Colonic mucosa (tissue), 4 donors: ENCODE measurements around the gene PTPRN2. TPM values are rescaled to one million over a fixed set of nuclear protein-coding genes. Genes with fewer than 3 reads are reported as not detected.

ENCODE experiments used
- DNase-seq: peaks from one replicate; pipeline ENCODE4 v3.0.0-alpha.2; 2020
- H3K27ac ChIP-seq: fragments of 200-600 bp; one replicate; pipeline ENCODE4 v1.8.0; 2021
- H3K27me3 ChIP-seq: fragments of 200-600 bp; one replicate; pipeline ENCODE4 v1.8.0; 2021
- H3K36me3 ChIP-seq: fragments of 200-600 bp; one replicate; pipeline ENCODE4 v1.8.0; 2021
- H3K4me1 ChIP-seq: fragments of 200-600 bp; one replicate; pipeline ENCODE4 v1.8.0; 2021; ENCODE audit warnings: mild to moderate bottlenecking
- H3K4me3 ChIP-seq: fragments of 200-600 bp; one replicate; pipeline ENCODE4 v1.8.0; 2021
- H3K9ac ChIP-seq, 2 donors: one replicate each; pipeline ENCODE4 v1.7.0; 2013; ENCODE audit warnings: control low read depth in 2 of 2, low read depth in 2 of 2, low read length in 2 of 2
- H3K9me3 ChIP-seq: fragments of 200-600 bp; one replicate; pipeline ENCODE4 v1.8.0; 2021
- CTCF ChIP-seq: fragments of 200-600 bp; IDR thresholded peaks from one replicate; pipeline ENCODE4 v1.8.0; 2022; ENCODE audit warnings: antibody characterized with exemption, mild to moderate bottlenecking
- intact Hi-C: fragments of 100-400 bp; cut with DNase I; formaldehyde crosslinking; loops from one replicate; pipeline ENCODE4 v1.14.1; 2022
- total RNA-seq, 2 donors: library from RNA; stranded (reverse); fragmentation: NEBNext Ultra II Directional in 1 of 2; extraction: Animal tissue kit (Norgen Biotek cat#: 25700) in 1 of 2; gene quantifications; one replicate each; pipeline ENCODE4 v1.2.1, GENCODE V29; 2021
- donor health status: healthy.
- donor health status: DM: no; HTN: no; CAD: no.
- donor health status: DM: no; HTN: no; CAD: no.

Gene PTPRN2
- total RNA-seq, 2 donors from 2014 or later: 14.7 to 21.6 TPM

- no peak for DNase-seq
- intact Hi-C loops: no loop called here
- no peak overlapping the region for H3K9ac ChIP-seq
Measured at GRCh38 chr7:158424531-158424930, 163.1 kb downstream of the PTPRN2 start.

GRCh38 chr7:158424011-158424410, 163.6 kb downstream of the PTPRN2 start:
- no peak overlapping the region for H3K9ac ChIP-seq
- intact Hi-C loops: no loop called here
- TF ChIP-seq CTCF: no peak
- no peak overlapping the region for H3K4me3 ChIP-seq
- no peak overlapping the region for H3K27ac ChIP-seq
- H3K27me3 ChIP-seq: no peaks in the 10 kb centered on the region
- no peaks in the 10 kb centered on the region for H3K9me3 ChIP-seq
- H3K36me3 ChIP-seq: no peaks in the 10 kb centered on the region
- no peaks in the 10 kb centered on the region for H3K4me1 ChIP-seq
- DNase-seq: no peak

More at GRCh38 chr7:158424531-158424930, 163.1 kb downstream of the PTPRN2 start:
- no peaks in the 10 kb centered on the region for H3K36me3 ChIP-seq
- no peak overlapping the region for H3K27ac ChIP-seq
- H3K4me3 ChIP-seq: no peak overlapping the region
- no peaks in the 10 kb centered on the region for H3K9me3 ChIP-seq
- TF ChIP-seq CTCF: no peak
- H3K4me1 ChIP-seq: no peaks in the 10 kb centered on the region
- H3K27me3 ChIP-seq: no peaks in the 10 kb centered on the region

GRCh38 chr7:158422887-158423560, 164.6 kb downstream of the PTPRN2 start:
- Histone ChIP-seq H3K27ac (no peak overlapping the region), H3K27me3 (no peaks in the 10 kb centered on the region), H3K36me3 (no peaks in the 10 kb centered on the region), H3K9me3 (no peaks in the 10 kb centered on the region), H3K9ac (no peak overlapping the region), H3K4me1 (no peaks in the 10 kb centered on the region), H3K4me3 (no peak overlapping the region)
- no peak for DNase-seq
- TF ChIP-seq CTCF: no peak
- intact Hi-C loops: no loop called here

GRCh38 chr7:158422196-158422886, 165.3 kb downstream of the PTPRN2 start:
- Histone ChIP-seq H3K4me1 (no peaks in the 10 kb centered on the region), H3K9ac (no peak overlapping the region), H3K4me3 (no peak overlapping the region), H3K9me3 (no peaks in the 10 kb centered on the region), H3K27ac (no peak overlapping the region), H3K36me3 (no peaks in the 10 kb centered on the region), H3K27me3 (no peaks in the 10 kb centered on the region)
- no peak for DNase-seq
- no peak for TF ChIP-seq CTCF
- intact Hi-C loops: no loop called here

GRCh38 chr7:158421361-158421760, 166.3 kb downstream of the PTPRN2 start:
- intact Hi-C loops: no loop called here
- no peaks in the 10 kb centered on the region for H3K9me3 ChIP-seq
- H3K27me3 ChIP-seq: no peaks in the 10 kb centered on the region
- no peaks in the 10 kb centered on the region for H3K36me3 ChIP-seq
- TF ChIP-seq CTCF: no peak
- H3K27ac ChIP-seq: no peak overlapping the region
- no peak overlapping the region for H3K4me3 ChIP-seq
- no peaks in the 10 kb centered on the region for H3K4me1 ChIP-seq
- H3K9ac ChIP-seq: no peak overlapping the region
- no peak for DNase-seq
